ENCODE results near the gene SPATA46. TPM values are rescaled to one million over a fixed set of nuclear protein-coding genes. Genes with fewer than 3 reads are reported as not detected.
A peak's percentile ranks its signal among the peaks of the same experiment; 100 is the strongest.

Gene SPATA46
- total and polyA plus RNA-seq, 7 experiments from 2014 or later, result not detected

GRCh38 chr1:162391790-162392563 lies 15.3 kb upstream of the SPATA46 start:
- no peak overlapping the region for H3K27ac Mint-ChIP-seq
- ChIA-PET POLR2A (no interaction called here), CTCF (interaction anchor here (0.6 to 1.7 kb wide), 3 partner anchors 11 to 490 kb away, joined by 5 to 6 read pairs (median 5); partner anchors contain the start of gene C1orf226)
- Histone ChIP-seq H3K9me3 (ENCODE audit: control insufficient read depth in 2 of 3, low read length in 3 of 3) (no peaks in the 10 kb centered on the region), H3K27ac (ENCODE audit: low read depth, low read length) (no peak overlapping the region), H3K27me3 (ENCODE audit: control insufficient read depth in 2 of 2, insufficient read depth in 2 of 2, low read length in 2 of 2) (no peaks in the 10 kb centered on the region), H3K36me3 (ENCODE audit: control insufficient read depth in 2 of 3, insufficient read depth in 3 of 3, low read length in 3 of 3) (no peaks in the 10 kb centered on the region), H3K4me3 (ENCODE audit: low read length) (no peak overlapping the region), H3K4me1 (ENCODE audit: control insufficient read depth in 2 of 2, insufficient read depth in 2 of 2, low read length in 2 of 2) (no peaks in the 10 kb centered on the region)
- peaks cover 0 to 19% (median 1%) of the 10 kb centered on the region in 7 donors for H3K4me1 Mint-ChIP-seq
- intact Hi-C loops (cut with micrococcal nuclease), result loop anchor here (1.0 to 5.0 kb wide), 2 partner anchors 336 to 600 kb away; no protein-coding TSS in a partner anchor
- peaks cover 11 to 30% (median 22%) of the 10 kb centered on the region in 5 donors for H3K27me3 Mint-ChIP-seq
- ATAC-seq (no peak), DNase-seq (peak in 1 of 9 donors; percentile 9)
- H3K9me3 Mint-ChIP-seq, result no peaks in the 10 kb centered on the region
- no peaks in the 10 kb centered on the region for H3K36me3 Mint-ChIP-seq
- H3K4me3 Mint-ChIP-seq, result no peak overlapping the region

- H3K36me3 ChIP-seq (ENCODE audit: control insufficient read depth in 2 of 3, insufficient read depth in 3 of 3, low read length in 3 of 3), result no peaks in the 10 kb centered on the region
- no peak overlapping the region for H3K4me3 ChIP-seq (ENCODE audit: low read length)
- H3K36me3 Mint-ChIP-seq, result no peaks in the 10 kb centered on the region
- intact Hi-C loops (cut with micrococcal nuclease), result loop anchor here in 1 of 2 donors (5.0 kb wide), 1 partner anchor 598 kb away; no protein-coding TSS in a partner anchor
- peaks cover 0 to 19% (median 1%) of the 10 kb centered on the region in 7 donors for H3K4me1 Mint-ChIP-seq
- H3K4me1 ChIP-seq (ENCODE audit: control insufficient read depth in 2 of 2, insufficient read depth in 2 of 2, low read length in 2 of 2), result no peaks in the 10 kb centered on the region
- no peaks in the 10 kb centered on the region for H3K9me3 Mint-ChIP-seq
- H3K27ac ChIP-seq (ENCODE audit: low read depth, low read length), result no peak overlapping the region
- ChIA-PET POLR2A (no interaction called here), CTCF (interaction anchor here (0.9 to 1.7 kb wide), 2 partner anchors 10 to 335 kb away, joined by 4 to 5 read pairs; partner anchors contain the start of gene C1orf226)
- H3K4me3 Mint-ChIP-seq, result no peak overlapping the region
- H3K27me3 ChIP-seq (ENCODE audit: control insufficient read depth in 2 of 2, insufficient read depth in 2 of 2, low read length in 2 of 2), result no peaks in the 10 kb centered on the region
- no peaks in the 10 kb centered on the region for H3K9me3 ChIP-seq (ENCODE audit: control insufficient read depth in 2 of 3, low read length in 3 of 3)
- peaks cover 9 to 35% (median 17%) of the 10 kb centered on the region in 5 donors for H3K27me3 Mint-ChIP-seq
- ATAC-seq (no peak), DNase-seq (no peak)
- no peak overlapping the region for H3K27ac Mint-ChIP-seq
Observed at GRCh38 chr1:162390396-162391185, 13.9 kb upstream of the SPATA46 start.

GRCh38 chr1:162389971-162390370 lies 13.3 kb upstream of the SPATA46 start:
- H3K4me1 Mint-ChIP-seq, result peaks cover 0 to 19% (median 1%) of the 10 kb centered on the region in 7 donors
- no peaks in the 10 kb centered on the region for H3K36me3 ChIP-seq (ENCODE audit: control insufficient read depth in 2 of 3, insufficient read depth in 3 of 3, low read length in 3 of 3)

GRCh38 chr1:162389021-162389818 lies 12.6 kb upstream of the SPATA46 start:
- no peak overlapping the region for H3K4me3 ChIP-seq (ENCODE audit: low read length)
- H3K27ac Mint-ChIP-seq, result peak overlapping the region in 1 of 9 donors; percentile 34
- no peak overlapping the region for H3K4me3 Mint-ChIP-seq
- no peak for ATAC-seq
- H3K27me3 Mint-ChIP-seq, result peaks cover 9 to 38% (median 17%) of the 10 kb centered on the region in 5 donors
- ChIA-PET CTCF (interaction anchor here (0.9 to 1.0 kb wide), 2 partner anchors 9 to 333 kb away, joined by 3 to 4 read pairs; no protein-coding TSS in a partner anchor), POLR2A (no interaction called here)
- no peaks in the 10 kb centered on the region for H3K36me3 ChIP-seq (ENCODE audit: control insufficient read depth in 2 of 3, insufficient read depth in 3 of 3, low read length in 3 of 3)
- H3K4me1 ChIP-seq (ENCODE audit: control insufficient read depth in 2 of 2, insufficient read depth in 2 of 2, low read length in 2 of 2), result no peaks in the 10 kb centered on the region
- no peaks in the 10 kb centered on the region for H3K36me3 Mint-ChIP-seq
- no peak overlapping the region for H3K27ac ChIP-seq (ENCODE audit: low read depth, low read length)
- DNase-seq, result no peak
- no peaks in the 10 kb centered on the region for H3K9me3 ChIP-seq (ENCODE audit: control insufficient read depth in 2 of 3, low read length in 3 of 3)
- H3K4me1 Mint-ChIP-seq, result peaks cover 0 to 19% (median 1%) of the 10 kb centered on the region in 7 donors
- H3K27me3 ChIP-seq (ENCODE audit: control insufficient read depth in 2 of 2, insufficient read depth in 2 of 2, low read length in 2 of 2), result no peaks in the 10 kb centered on the region
- H3K9me3 Mint-ChIP-seq, result no peaks in the 10 kb centered on the region
- intact Hi-C loops (cut with micrococcal nuclease), result no loop called here

More at GRCh38 chr1:162389971-162390370, 13.3 kb upstream of the SPATA46 start:
- Histone ChIP-seq H3K4me3 (ENCODE audit: low read length) (no peak overlapping the region), H3K27me3 (ENCODE audit: control insufficient read depth in 2 of 2, insufficient read depth in 2 of 2, low read length in 2 of 2) (no peaks in the 10 kb centered on the region), H3K9me3 (ENCODE audit: control insufficient read depth in 2 of 3, low read length in 3 of 3) (no peaks in the 10 kb centered on the region), H3K4me1 (ENCODE audit: control insufficient read depth in 2 of 2, insufficient read depth in 2 of 2, low read length in 2 of 2) (no peaks in the 10 kb centered on the region), H3K27ac (ENCODE audit: low read depth, low read length) (no peak overlapping the region)
- Mint-ChIP-seq H3K9me3 (no peaks in the 10 kb centered on the region), H3K27ac (no peak overlapping the region), H3K36me3 (no peaks in the 10 kb centered on the region), H3K4me3 (no peak overlapping the region), H3K27me3 (peaks cover 9 to 38% (median 17%) of the 10 kb centered on the region in 5 donors)
- ATAC-seq, result no peak
- CTCF ChIA-PET, result interaction anchor here (0.9 to 1.0 kb wide), 2 partner anchors 9 to 334 kb away, joined by 3 to 4 read pairs; no protein-coding TSS in a partner anchor
- intact Hi-C loops (cut with micrococcal nuclease), result loop anchor here in 1 of 2 donors (5.0 kb wide), 1 partner anchor 598 kb away; no protein-coding TSS in a partner anchor
- no peak for DNase-seq
- POLR2A ChIA-PET, result no interaction called here

- peaks cover 0 to 19% (median 1%) of the 10 kb centered on the region in 7 donors for H3K4me1 Mint-ChIP-seq
- POLR2A ChIA-PET, result no interaction called here
- DNase-seq, result no peak
- H3K36me3 ChIP-seq (ENCODE audit: control insufficient read depth in 2 of 3, insufficient read depth in 3 of 3, low read length in 3 of 3), result no peaks in the 10 kb centered on the region
- no peaks in the 10 kb centered on the region for H3K36me3 Mint-ChIP-seq
- CTCF ChIA-PET, result no interaction called here
- H3K27ac Mint-ChIP-seq, result peak overlapping the region in 1 of 9 donors; percentile 34
- intact Hi-C loops (cut with micrococcal nuclease), result no loop called here
- H3K4me1 ChIP-seq (ENCODE audit: control insufficient read depth in 2 of 2, insufficient read depth in 2 of 2, low read length in 2 of 2), result no peaks in the 10 kb centered on the region
- peaks cover 9 to 38% (median 17%) of the 10 kb centered on the region in 5 donors for H3K27me3 Mint-ChIP-seq
- no peak overlapping the region for H3K4me3 ChIP-seq (ENCODE audit: low read length)
- no peak overlapping the region for H3K4me3 Mint-ChIP-seq
- H3K27me3 ChIP-seq (ENCODE audit: control insufficient read depth in 2 of 2, insufficient read depth in 2 of 2, low read length in 2 of 2), result no peaks in the 10 kb centered on the region
- no peaks in the 10 kb centered on the region for H3K9me3 Mint-ChIP-seq
- H3K9me3 ChIP-seq (ENCODE audit: control insufficient read depth in 2 of 3, low read length in 3 of 3), result no peaks in the 10 kb centered on the region
- no peak overlapping the region for H3K27ac ChIP-seq (ENCODE audit: low read depth, low read length)
- no peak for ATAC-seq
Observed at GRCh38 chr1:162388615-162389014, 12.0 kb upstream of the SPATA46 start.

GRCh38 chr1:162388083-162388594 lies 11.5 kb upstream of the SPATA46 start:
- Histone ChIP-seq H3K9me3 (ENCODE audit: control insufficient read depth in 2 of 3, low read length in 3 of 3) (no peaks in the 10 kb centered on the region), H3K27me3 (ENCODE audit: control insufficient read depth in 2 of 2, insufficient read depth in 2 of 2, low read length in 2 of 2) (no peaks in the 10 kb centered on the region), H3K4me3 (ENCODE audit: low read length) (no peak overlapping the region), H3K4me1 (ENCODE audit: control insufficient read depth in 2 of 2, insufficient read depth in 2 of 2, low read length in 2 of 2) (no peaks in the 10 kb centered on the region), H3K27ac (ENCODE audit: low read depth, low read length) (no peak overlapping the region), H3K36me3 (ENCODE audit: control insufficient read depth in 2 of 3, insufficient read depth in 3 of 3, low read length in 3 of 3) (no peaks in the 10 kb centered on the region)
- ATAC-seq (no peak), DNase-seq (no peak)
- Mint-ChIP-seq H3K27ac (no peak overlapping the region), H3K4me3 (no peak overlapping the region), H3K9me3 (no peaks in the 10 kb centered on the region), H3K27me3 (peaks cover 9 to 38% (median 17%) of the 10 kb centered on the region in 5 donors), H3K36me3 (no peaks in the 10 kb centered on the region), H3K4me1 (peaks cover 0 to 19% (median 1%) of the 10 kb centered on the region in 7 donors)
- ChIA-PET POLR2A (no interaction called here), CTCF (no interaction called here)
- intact Hi-C loops (cut with micrococcal nuclease), result no loop called here
